GM19463 (cell line): ENCODE results near the gene TRMT1.

Source experiments
- ATAC-seq: cut with Tn5 transposase; IDR thresholded peaks from one replicate; pipeline ENCODE4 v1.9.1; 2021; ENCODE audit warnings: mild to moderate bottlenecking, moderate library complexity; ENCODE audit not compliant: unreplicated experiment

The TRMT1 gene

DNA sequence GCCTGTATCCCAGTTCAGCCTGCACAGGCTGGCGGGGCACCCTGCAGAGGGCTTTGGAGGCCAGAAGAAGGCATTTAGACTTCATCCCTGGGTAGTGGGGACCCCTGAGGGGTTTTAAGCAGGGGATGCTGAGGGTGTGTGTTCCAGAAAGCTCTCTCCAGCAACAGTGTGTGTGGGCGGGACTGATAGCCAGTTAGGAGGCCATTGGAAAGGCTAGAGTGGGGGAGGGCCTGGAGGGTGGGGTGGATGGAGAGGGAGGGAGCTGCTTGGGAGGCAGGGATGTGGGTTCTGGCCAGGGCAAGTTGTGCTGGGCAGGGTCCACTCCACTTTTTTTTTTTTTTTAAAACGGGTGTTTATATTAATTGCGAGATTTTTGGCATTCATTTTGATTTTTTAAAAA is 42.2 kb downstream of the TRMT1 start:
- no peak for ATAC-seq

GRCh38 chr19:13073263-13073662 is 43.3 kb downstream of the TRMT1 start:
- no peak for ATAC-seq

DNA sequence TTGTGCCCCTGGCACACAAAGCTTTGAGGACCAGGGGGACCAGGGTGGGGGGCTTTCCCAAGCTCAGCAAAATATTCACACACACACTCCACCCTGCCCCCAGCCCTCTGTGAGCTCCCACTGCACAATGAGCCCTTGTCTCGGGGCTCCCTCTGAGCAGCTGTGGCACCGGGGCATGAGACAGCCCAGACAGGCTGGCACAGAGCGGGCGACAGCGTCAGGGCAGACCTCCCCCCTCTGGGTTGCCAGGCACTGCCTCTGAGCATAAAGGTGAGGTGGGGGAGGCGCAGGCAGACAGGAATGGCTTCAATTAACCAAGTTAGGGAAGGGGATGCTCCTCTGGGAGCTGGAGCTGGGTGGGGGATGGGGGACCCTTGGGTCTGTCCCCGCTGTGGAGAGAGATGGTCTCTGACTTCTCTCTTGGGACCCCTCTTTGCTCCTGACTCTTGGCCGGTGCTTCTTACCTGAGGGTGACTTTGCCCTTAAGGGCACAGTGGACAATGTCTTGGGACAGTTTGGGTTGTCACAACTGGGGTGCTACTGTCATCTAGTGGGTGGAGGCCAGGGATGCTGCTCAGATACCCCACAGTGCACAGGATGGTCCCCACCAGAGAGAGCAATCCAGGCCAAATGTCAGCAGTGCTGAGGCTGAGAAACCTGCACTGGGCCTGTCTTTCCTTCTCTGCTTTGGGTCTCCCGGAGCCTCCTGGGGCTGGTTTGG is 44.2 kb downstream of the TRMT1 start:
- ATAC-seq, result no peak

- ATAC-seq, result no peak
These were observed 44.9 kb downstream of the TRMT1 start for GRCh38 chr19:13071444-13072187.

GRCh38 chr19:13070425-13071140 is 46.0 kb downstream of the TRMT1 start:
- ATAC-seq, result no peak

DNA sequence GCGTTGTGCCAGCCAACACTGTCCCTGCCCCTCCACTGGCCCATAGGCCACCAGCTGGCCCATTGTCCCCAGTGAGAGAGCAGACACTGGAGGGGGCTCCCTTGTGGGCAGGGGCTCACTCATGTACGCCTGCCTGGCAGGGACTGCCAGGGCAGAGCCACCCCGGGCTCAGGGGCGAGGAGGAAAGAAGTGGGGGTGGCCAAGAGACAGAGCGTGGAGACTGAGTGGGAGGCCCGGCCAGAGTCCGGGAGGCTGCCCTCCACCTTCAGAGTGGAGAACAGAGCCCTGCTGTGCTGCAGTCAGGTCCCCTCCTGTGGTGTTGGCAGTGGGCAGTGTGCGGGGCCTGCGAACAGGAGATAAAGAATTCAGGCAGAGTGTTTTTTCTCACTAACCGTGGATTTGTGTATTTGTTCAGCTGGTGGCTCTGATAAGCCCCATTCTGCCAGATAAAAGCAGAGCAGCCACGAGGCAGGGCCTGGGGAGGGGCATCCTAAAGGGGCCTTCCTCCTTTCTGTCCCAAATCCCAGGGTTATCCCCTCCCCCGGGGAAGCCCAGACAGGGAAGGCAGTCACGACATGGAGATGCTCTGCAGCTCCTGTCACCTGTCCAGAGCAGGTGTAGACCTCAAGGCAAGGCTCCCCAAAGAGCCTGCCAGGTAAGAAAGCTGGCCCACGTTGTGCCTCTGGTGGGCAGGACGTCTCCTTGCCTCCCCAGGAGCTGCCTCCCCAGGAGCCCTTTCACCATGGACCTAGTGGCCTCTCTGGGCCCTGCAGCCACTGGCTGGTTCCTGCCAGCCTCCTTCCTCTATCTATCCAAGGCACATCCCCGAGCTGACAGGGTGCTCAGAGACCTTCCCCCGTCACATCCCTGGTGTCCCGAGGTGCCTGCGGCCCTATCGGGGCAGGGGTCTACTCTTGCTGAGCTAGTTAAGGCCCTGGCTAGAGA is 46.9 kb downstream of the TRMT1 start:
- ATAC-seq, result no peak

GRCh38 chr19:13068085-13068846 is 48.3 kb downstream of the TRMT1 start:
- ATAC-seq, result no peak

- ATAC-seq, result no peak
These were observed 49.4 kb downstream of the TRMT1 start for GRCh38 chr19:13066933-13067807.

DNA sequence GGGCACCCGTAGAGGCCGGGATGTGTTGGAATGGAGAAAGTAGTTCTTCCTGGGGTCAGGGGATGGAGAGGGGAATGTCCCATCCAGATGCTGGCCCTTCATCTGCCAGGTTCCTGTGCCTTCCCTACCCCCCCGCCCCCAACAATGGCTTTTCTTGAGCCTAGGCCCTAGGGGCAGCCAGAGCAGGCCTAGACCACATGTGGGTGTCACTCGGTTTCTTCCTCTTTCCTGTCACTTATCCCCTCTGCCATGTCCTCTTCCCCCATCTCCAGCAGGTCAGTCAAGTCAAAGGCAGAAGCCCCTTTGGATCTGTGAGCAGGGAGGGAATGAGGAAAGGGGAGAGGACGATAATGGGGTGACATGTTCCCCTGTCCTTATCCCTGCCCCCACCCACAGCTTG is 50.3 kb downstream of the TRMT1 start:
- ATAC-seq, result no peak

- ATAC-seq, result no peak
These were observed 52.4 kb downstream of the TRMT1 start for GRCh38 chr19:13064092-13064489.

DNA sequence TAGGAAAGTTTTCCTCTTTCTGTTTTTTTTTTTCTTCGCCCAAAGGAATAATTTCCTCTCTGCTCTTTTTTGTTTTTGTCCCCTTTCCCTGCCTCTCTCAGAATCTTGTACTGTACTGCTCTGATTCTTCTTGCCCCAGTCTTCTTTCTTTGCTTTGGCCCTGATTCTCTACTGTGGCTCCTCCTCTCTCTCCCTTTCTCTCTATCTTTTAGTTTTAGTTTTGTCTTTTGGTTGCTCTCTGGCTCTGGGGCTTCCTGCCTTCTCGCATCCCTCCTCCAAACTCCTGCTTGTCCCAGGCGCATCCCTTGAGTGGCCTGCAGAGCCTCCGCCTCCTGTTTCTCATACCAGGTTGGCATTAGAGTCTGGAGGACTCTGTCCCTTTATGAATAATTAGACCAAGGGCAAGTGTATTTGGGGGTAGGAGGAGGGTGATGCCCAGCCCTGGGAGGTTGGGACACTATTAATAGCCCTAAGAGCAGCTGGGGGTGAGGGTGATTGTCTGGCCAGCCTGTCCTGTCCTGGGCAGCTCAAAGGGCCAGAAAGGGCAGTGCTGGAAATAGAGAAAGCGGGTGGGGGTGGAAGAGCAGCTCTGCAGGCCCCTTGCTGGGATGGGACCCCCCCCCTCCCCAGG is 53.0 kb downstream of the TRMT1 start:
- ATAC-seq, result no peak

- ATAC-seq, result no peak
These were observed 54.2 kb downstream of the TRMT1 start for GRCh38 chr19:13062317-13062716.

DNA sequence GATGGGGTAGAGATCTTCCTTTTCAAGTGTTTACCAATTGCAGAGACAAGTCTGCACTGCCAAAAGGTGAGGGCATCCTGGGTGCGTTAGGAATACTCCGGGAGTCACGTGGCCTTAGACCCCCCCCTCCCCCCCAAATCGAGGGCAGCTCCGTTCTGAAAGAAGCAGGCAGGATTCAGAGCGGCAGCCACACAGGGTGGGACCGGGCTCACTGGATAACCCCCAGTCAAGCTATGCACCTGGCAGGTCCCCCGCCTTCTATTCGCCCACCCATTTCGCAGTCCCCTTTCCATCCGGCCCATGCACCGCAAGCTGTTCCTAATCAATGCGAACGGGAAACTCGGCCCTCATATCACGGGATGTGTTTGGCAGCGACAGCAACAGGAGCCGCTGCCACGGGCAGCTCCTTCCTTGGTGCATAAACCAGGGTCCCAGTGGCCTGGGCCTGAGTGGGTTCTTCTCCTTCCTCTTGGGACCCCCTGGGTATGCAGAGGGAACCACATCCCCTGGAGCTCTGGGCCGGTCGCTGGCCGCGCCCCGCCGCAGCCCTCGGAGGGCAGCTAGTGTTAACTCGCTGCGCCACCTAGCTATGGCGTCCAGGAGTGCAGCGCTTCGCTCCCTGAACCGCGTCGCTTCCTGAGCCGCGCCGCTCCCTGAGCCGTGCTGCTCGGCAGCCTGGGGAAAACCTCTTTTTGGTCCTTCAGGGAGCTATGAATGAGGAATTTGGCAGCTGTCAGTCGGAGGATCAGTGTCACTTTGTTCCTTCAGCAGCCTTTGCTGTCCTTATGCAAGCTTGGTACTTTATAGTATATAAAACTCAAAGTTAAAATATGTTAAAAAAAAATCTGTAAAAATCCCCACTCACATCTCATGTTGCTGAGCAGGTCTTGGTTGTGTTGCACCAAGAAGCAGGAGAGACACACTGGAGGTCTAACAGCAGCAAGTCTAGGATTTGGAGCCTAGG is 55.3 kb downstream of the TRMT1 start:
- no peak for ATAC-seq

DNA sequence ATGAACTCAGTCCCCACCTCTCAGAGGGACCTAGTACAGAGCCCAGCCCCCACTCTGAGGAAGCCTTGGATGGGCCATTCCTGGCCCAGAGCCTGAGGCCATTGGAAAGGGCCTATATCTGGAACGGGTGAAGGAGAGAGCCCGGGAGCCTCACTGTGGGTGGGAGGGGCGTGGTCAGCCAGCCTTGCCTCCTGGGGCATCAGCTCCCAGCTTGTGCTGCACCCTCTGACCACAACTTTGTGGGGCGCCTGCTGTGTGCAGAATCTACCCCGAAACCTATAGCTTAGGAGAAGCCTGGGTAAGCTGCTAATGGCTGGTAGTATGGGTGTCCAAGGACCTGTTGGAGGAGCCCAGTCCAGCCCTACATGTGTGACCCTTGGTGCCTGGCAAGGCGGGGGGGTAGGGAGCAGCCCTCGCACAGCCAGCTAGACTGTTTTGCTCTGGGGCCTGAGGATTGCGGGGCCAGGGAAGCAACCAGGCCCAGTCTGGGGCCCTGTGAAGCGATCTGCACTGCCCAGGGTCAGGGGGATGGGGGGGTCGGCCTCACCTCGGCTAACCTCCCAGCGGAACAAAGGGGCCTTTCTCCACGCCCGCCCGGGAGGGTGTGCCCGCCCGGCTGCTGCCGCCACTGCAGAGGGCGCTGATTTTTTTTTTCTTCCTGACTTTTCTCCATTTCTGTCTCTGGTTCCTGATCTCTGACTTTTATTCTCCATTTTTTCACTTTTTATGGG is 56.1 kb downstream of the TRMT1 start:
- no peak for ATAC-seq

DNA sequence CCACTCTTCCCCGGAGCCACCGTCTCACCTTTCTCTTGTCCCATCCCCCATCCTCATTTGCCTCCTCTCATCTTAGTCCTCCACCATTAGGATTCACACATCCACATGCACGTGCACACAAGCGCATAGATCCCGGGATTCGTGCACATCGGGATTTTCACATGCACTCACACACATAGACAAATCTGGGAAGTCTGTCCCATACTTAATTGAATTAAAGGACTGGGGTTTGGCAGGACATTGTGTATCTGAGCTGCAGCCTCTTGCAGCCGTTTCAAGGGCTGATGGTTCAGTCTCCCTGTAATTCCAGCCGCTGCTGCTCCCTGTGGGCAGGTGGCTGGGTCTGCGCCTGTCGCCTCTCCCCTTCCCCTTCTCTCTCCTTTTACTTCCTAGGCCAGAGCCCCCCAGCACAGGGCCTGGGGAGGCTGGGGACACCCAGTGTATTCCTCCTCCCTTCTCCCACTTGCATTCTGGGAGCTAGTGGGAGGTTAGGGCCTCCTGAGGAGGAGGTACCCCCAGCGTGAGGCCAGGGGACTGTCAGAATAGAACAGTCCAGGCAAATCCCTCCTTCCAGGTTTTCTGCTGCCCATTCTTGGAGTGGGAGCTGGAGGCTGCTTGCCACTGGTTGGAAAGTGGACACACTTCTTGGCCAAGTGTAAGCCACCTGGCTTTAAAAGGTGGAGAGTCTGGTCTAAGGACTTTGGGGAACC is 57.4 kb downstream of the TRMT1 start:
- no peak for ATAC-seq

DNA sequence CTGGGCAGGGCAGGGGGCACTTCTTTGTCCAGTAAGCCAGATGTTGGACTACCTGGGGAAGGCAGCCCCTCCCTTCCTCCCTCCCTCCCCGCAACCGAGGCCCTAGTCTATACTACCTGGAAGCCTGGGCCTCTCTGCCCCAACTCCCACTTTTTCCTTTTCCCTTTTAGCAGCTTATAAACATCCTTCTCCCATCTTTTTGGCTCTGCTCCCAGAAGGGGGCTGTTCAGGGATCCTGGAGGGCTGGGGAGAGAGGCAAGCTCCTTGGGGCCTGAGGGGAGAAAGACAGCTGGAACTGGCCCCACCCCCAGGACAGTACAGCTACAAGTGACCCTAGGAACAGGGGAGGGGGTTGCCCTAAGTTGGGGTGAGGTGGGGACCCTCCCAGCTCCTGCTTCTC is 58.8 kb downstream of the TRMT1 start:
- no peak for ATAC-seq
